OCI-LY1 (cell line): ENCODE measurements around the gene UBE2R2.

Source experiments
- H2AFZ ChIP-seq: fragments of 200-600 bp; sonication (generic), shearing (Covaris generic); 2 replicates; pipeline ENCODE4 v1.6.0; 2014; ENCODE audit warnings: antibody characterized with exemption, mild to moderate bottlenecking, low read length
- H3F3A ChIP-seq: fragments of 200-600 bp; sonication (generic), shearing (Covaris generic); 2 replicates; pipeline ENCODE4 v1.6.0; 2014; ENCODE audit warnings: mild to moderate bottlenecking, antibody characterized with exemption, low read length, moderate library complexity; ENCODE audit not compliant: insufficient read depth
- H3K27ac ChIP-seq: fragments of 200-600 bp; sonication (generic); 2 replicates; pipeline ENCODE4 v1.5.1; 2014; ENCODE audit warnings: low read length, mixed run types, mild to moderate bottlenecking, low read depth; ENCODE audit not compliant: poor library complexity, severe bottlenecking
- H3K27me3 ChIP-seq: fragments of 200-600 bp; sonication (generic); 2 replicates; pipeline ENCODE4 v1.6.0; 2014; ENCODE audit warnings: antibody characterized with exemption, mild to moderate bottlenecking, low read length, moderate library complexity; ENCODE audit not compliant: insufficient read depth
- H3K36me3 ChIP-seq: fragments of 200-600 bp; sonication (generic); 2 replicates; pipeline ENCODE4 v1.6.1; 2014; ENCODE audit warnings: mild to moderate bottlenecking, antibody characterized with exemption, low read length, moderate library complexity, mixed read lengths; ENCODE audit not compliant: insufficient read depth
- H3K4me1 ChIP-seq: fragments of 200-600 bp; sonication (generic); 2 replicates; pipeline ENCODE4 v1.5.1; 2014; ENCODE audit warnings: mild to moderate bottlenecking, low read length, moderate library complexity; ENCODE audit not compliant: insufficient read depth, severe bottlenecking
- H3K4me2 ChIP-seq: fragments of 200-600 bp; sonication (generic), shearing (Covaris generic); 2 replicates; pipeline ENCODE4 v1.6.1; 2014; ENCODE audit warnings: low read length
- H3K4me3 ChIP-seq: fragments of 200-600 bp; sonication (generic); 2 replicates; pipeline ENCODE4 v1.5.1; 2014; ENCODE audit warnings: low read length, low read depth, mild to moderate bottlenecking, mixed read lengths; ENCODE audit not compliant: poor library complexity, severe bottlenecking
- H3K79me2 ChIP-seq: fragments of 200-600 bp; shearing (Covaris generic); 2 replicates; pipeline ENCODE4 v1.6.1; 2016; ENCODE audit warnings: mixed run types, low read length, mixed read lengths; ENCODE audit not compliant: insufficient read depth
- H3K9ac ChIP-seq: fragments of 200-600 bp; sonication (generic), shearing (Covaris generic); 2 replicates; pipeline ENCODE4 v1.6.1; 2014; ENCODE audit warnings: mild to moderate bottlenecking, low read length, mixed read lengths
- H3K9me2 ChIP-seq: fragments of 200-600 bp; sonication (generic), shearing (Covaris generic); 2 replicates; pipeline ENCODE4 v1.6.1; 2014; ENCODE audit warnings: low read depth, mild to moderate bottlenecking, low read length, mixed read lengths
- H3K9me3 ChIP-seq: fragments of 200-600 bp; shearing (Covaris generic); 2 replicates; pipeline ENCODE4 v1.6.1; 2014; ENCODE audit warnings: low read length, mixed read lengths
- H4K20me1 ChIP-seq: fragments of 200-600 bp; sonication (generic), shearing (Covaris generic); 2 replicates; pipeline ENCODE4 v1.6.0; 2016; ENCODE audit warnings: mild to moderate bottlenecking, low read length; ENCODE audit not compliant: insufficient read depth
- CTCF ChIP-seq: fragments of 200-600 bp; sonication (generic), shearing (Covaris generic); IDR thresholded peaks from 2 replicates; pipeline ENCODE4 v1.5.1; 2017; ENCODE audit warnings: mild to moderate bottlenecking, antibody characterized with exemption, low read length, moderate library complexity, mixed read lengths
- EZH2 ChIP-seq: fragments of 200-600 bp; sonication (generic), shearing (Covaris generic); IDR thresholded peaks from 2 replicates; pipeline ENCODE4 v1.8.0; 2017; ENCODE audit warnings: borderline replicate concordance, mixed run types, mild to moderate bottlenecking, antibody characterized with exemption, low read length, moderate library complexity, mixed read lengths

The UBE2R2 gene

GRCh38 chr9:33926746-33927485 lies 110.0 kb downstream of the UBE2R2 start:
- no peaks in the 10 kb centered on the region for H3K4me1 ChIP-seq
- H3K9ac ChIP-seq = no peak overlapping the region
- no peaks in the 10 kb centered on the region for H4K20me1 ChIP-seq

GRCh38 chr9:33927694-33928093 lies 110.7 kb downstream of the UBE2R2 start:
- no peaks in the 10 kb centered on the region for H3K27me3 ChIP-seq
- H3K4me3 ChIP-seq = no peak overlapping the region
- no peak overlapping the region for H3K4me2 ChIP-seq
- no peak overlapping the region for H3K27ac ChIP-seq
- H2AFZ ChIP-seq = no peak overlapping the region
- peaks cover 94% of the 10 kb centered on the region for H3K36me3 ChIP-seq
- no peaks in the 10 kb centered on the region for H4K20me1 ChIP-seq
- TF ChIP-seq EZH2 = no peak
- TF ChIP-seq CTCF = no peak
- H3K9me2 ChIP-seq = no peaks in the 10 kb centered on the region
- H3K9ac ChIP-seq = no peak overlapping the region
- H3F3A ChIP-seq = no peaks in the 10 kb centered on the region; the same call in 1 of the 2 replicates
- H3K4me1 ChIP-seq = no peaks in the 10 kb centered on the region
- H3K9me3 ChIP-seq = no peaks in the 10 kb centered on the region
- no peaks in the 10 kb centered on the region for H3K79me2 ChIP-seq

More at GRCh38 chr9:33926746-33927485, 110.0 kb downstream of the UBE2R2 start:
- H3K9me3 ChIP-seq = no peaks in the 10 kb centered on the region
- no peak for TF ChIP-seq CTCF
- TF ChIP-seq EZH2 = no peak
- H2AFZ ChIP-seq = no peak overlapping the region
- no peaks in the 10 kb centered on the region for H3K79me2 ChIP-seq
- H3K4me2 ChIP-seq = no peak overlapping the region
- H3K36me3 ChIP-seq = peaks cover 94% of the 10 kb centered on the region
- H3F3A ChIP-seq = no peaks in the 10 kb centered on the region; the same call in 1 of the 2 replicates
- no peaks in the 10 kb centered on the region for H3K27me3 ChIP-seq
- no peak overlapping the region for H3K27ac ChIP-seq
- H3K4me3 ChIP-seq = no peak overlapping the region
- H3K9me2 ChIP-seq = no peaks in the 10 kb centered on the region

- Histone ChIP-seq H3K27ac (no peak overlapping the region), H3K4me1 (no peaks in the 10 kb centered on the region), H3K79me2 (no peaks in the 10 kb centered on the region), H3K9me2 (no peaks in the 10 kb centered on the region), H4K20me1 (no peaks in the 10 kb centered on the region), H3K4me2 (no peak overlapping the region), H3F3A (no peaks in the 10 kb centered on the region; the same call in 1 of the 2 replicates), H3K9ac (no peak overlapping the region), H3K4me3 (no peak overlapping the region), H3K9me3 (no peaks in the 10 kb centered on the region), H3K27me3 (no peaks in the 10 kb centered on the region), H2AFZ (no peak overlapping the region), H3K36me3 (peaks cover 95% of the 10 kb centered on the region)
- TF ChIP-seq CTCF (no peak), EZH2 (no peak)
Observed at GRCh38 chr9:33931326-33931725, 114.4 kb downstream of the UBE2R2 start.
